Skin epidermis (tissue), 12 donors: ENCODE data around the gene EHBP1.
"Not testable (repeated sequence)": the region's sequence is repeated elsewhere in the genome, so short reads cannot be mapped to it uniquely, and the experiment has no call there.

Source experiments
- H3K27ac ChIP-seq, 21 experiments: fragments of 200-600 bp; sonication (generic) in 11 of 21; one replicate each; pipeline ENCODE4 v1.5.0; 2020; ENCODE audit warnings: mild to moderate bottlenecking in 3 of 21, inconsistent platforms in 2 of 21, moderate library complexity in 2 of 21
- H3K4me3 ChIP-seq, 7 experiments: fragments of 200-600 bp; sonication (generic) in 2 of 7; one replicate each; pipeline ENCODE4 v1.5.0; 2020; ENCODE audit warnings: inconsistent platforms in 2 of 7, mild to moderate bottlenecking in 2 of 7, moderate library complexity in 1 of 7

Gene EHBP1

GRCh38 chr2:62974999-62975398, 269.5 kb downstream of the EHBP1 start:
- Histone ChIP-seq H3K27ac (no peak overlapping the region), H3K4me3 (no peak overlapping the region)

GRCh38 chr2:62991605-62992004, 286.1 kb downstream of the EHBP1 start:
- Histone ChIP-seq H3K4me3 (no peak overlapping the region), H3K27ac (no peak overlapping the region)

GRCh38 chr2:62992561-62992960, 287.0 kb downstream of the EHBP1 start:
- Histone ChIP-seq H3K4me3 (no peak overlapping the region), H3K27ac (no peak overlapping the region)

- H3K27ac ChIP-seq: no peak overlapping the region
- no peak overlapping the region for H3K4me3 ChIP-seq
Measured at GRCh38 chr2:62994206-62994605, 288.7 kb downstream of the EHBP1 start.

- H3K27ac ChIP-seq: no peak overlapping the region
- H3K4me3 ChIP-seq: no peak overlapping the region
Measured at GRCh38 chr2:62996534-62997186, 291.1 kb downstream of the EHBP1 start.

GRCh38 chr2:62998949-62999348, 293.4 kb downstream of the EHBP1 start:
- Histone ChIP-seq H3K27ac (no peak overlapping the region), H3K4me3 (no peak overlapping the region)

GRCh38 chr2:62999905-63000304, 294.4 kb downstream of the EHBP1 start:
- Histone ChIP-seq H3K4me3 (no peak overlapping the region), H3K27ac (no peak overlapping the region)

- no peak overlapping the region for H3K4me3 ChIP-seq
- no peak overlapping the region for H3K27ac ChIP-seq
Measured at GRCh38 chr2:63000801-63001200, 295.3 kb downstream of the EHBP1 start.

- no peak overlapping the region for H3K27ac ChIP-seq
- no peak overlapping the region for H3K4me3 ChIP-seq
Measured at GRCh38 chr2:63001576-63001975, 296.1 kb downstream of the EHBP1 start.

GRCh38 chr2:63003351-63003750, 297.8 kb downstream of the EHBP1 start:
- H3K4me3 ChIP-seq: no peak overlapping the region
- no peak overlapping the region for H3K27ac ChIP-seq

- Histone ChIP-seq H3K27ac (no peak overlapping the region), H3K4me3 (no peak overlapping the region)
Measured at GRCh38 chr2:63007813-63008458, 302.4 kb downstream of the EHBP1 start.

GRCh38 chr2:63008838-63009237, 303.3 kb downstream of the EHBP1 start:
- Histone ChIP-seq H3K27ac (no peak overlapping the region), H3K4me3 (no peak overlapping the region)

GRCh38 chr2:63009490-63009889, 304.0 kb downstream of the EHBP1 start:
- no peak overlapping the region for H3K4me3 ChIP-seq
- no peak overlapping the region for H3K27ac ChIP-seq

- no peak overlapping the region for H3K27ac ChIP-seq
Measured at GRCh38 chr2:63012541-63012940, 307.0 kb downstream of the EHBP1 start.

GRCh38 chr2:63013438-63013837, 307.9 kb downstream of the EHBP1 start:
- H3K27ac ChIP-seq: no peak overlapping the region
- H3K4me3 ChIP-seq: no peak overlapping the region

More at GRCh38 chr2:63012541-63012940, 307.0 kb downstream of the EHBP1 start:
- H3K4me3 ChIP-seq: no peak overlapping the region

GRCh38 chr2:63015389-63015788, 309.9 kb downstream of the EHBP1 start:
- H3K27ac ChIP-seq: no peak overlapping the region
- no peak overlapping the region for H3K4me3 ChIP-seq

GRCh38 chr2:63018439-63018838, 312.9 kb downstream of the EHBP1 start:
- Histone ChIP-seq H3K4me3 (no peak overlapping the region), H3K27ac (no peak overlapping the region)

- H3K27ac ChIP-seq, H3K4me3 ChIP-seq: not testable (repeated sequence)
Measured at GRCh38 chr2:63019686-63020085, 314.2 kb downstream of the EHBP1 start.

GRCh38 chr2:63023444-63023843, 317.9 kb downstream of the EHBP1 start:
- Histone ChIP-seq H3K4me3 (no peak overlapping the region), H3K27ac (no peak overlapping the region)

- Histone ChIP-seq H3K27ac (no peak overlapping the region), H3K4me3 (no peak overlapping the region)
Measured at GRCh38 chr2:63027220-63027619, 321.7 kb downstream of the EHBP1 start.

GRCh38 chr2:63029058-63029457, 323.5 kb downstream of the EHBP1 start:
- H3K27ac ChIP-seq: no peak overlapping the region
- no peak overlapping the region for H3K4me3 ChIP-seq

- no peak overlapping the region for H3K27ac ChIP-seq
- no peak overlapping the region for H3K4me3 ChIP-seq
Measured at GRCh38 chr2:63034526-63034925, 329.0 kb downstream of the EHBP1 start.
